Left lung (tissue), 10 donors: ENCODE results near the gene PTPRT. TPM values are rescaled to one million over a fixed set of nuclear protein-coding genes. Genes with fewer than 3 reads are reported as not detected.

Experiments
- ATAC-seq: fragments of 200-7000 bp; cut with Tn5 transposase; one replicate; pipeline ENCODE4 v1.9.1; 2020; ENCODE audit warnings: moderate library complexity
- DNase-seq, 4 donors: peaks; one replicate each; pipeline ENCODE4 v3.0.0-alpha.2; 2013 to 2020
- H3K27ac ChIP-seq, 2 donors: fragments of 200-600 bp; sonication (generic) in 1 of 2; one replicate each; pipeline versions ENCODE4 v1.5.0 to v1.8.0; 2020 to 2021
- H3K27me3 ChIP-seq, 2 donors: fragments of 200-600 bp; sonication (generic) in 1 of 2; one replicate each; pipeline versions ENCODE4 v1.5.0 to v1.8.0; 2020 to 2021
- H3K36me3 ChIP-seq, 2 donors: fragments of 200-600 bp; sonication (generic) in 1 of 2; one replicate each; pipeline versions ENCODE4 v1.5.0 to v1.8.0; 2020 to 2021
- H3K4me1 ChIP-seq, 2 donors: fragments of 200-600 bp; one replicate each; pipeline ENCODE4 v1.8.0; 2021
- H3K4me3 ChIP-seq, 2 donors: fragments of 200-600 bp; sonication (generic) in 1 of 2; one replicate each; pipeline versions ENCODE4 v1.5.0 to v1.8.0; 2020 to 2021; ENCODE audit warnings: mild to moderate bottlenecking in 1 of 2
- H3K9me3 ChIP-seq, 2 donors: fragments of 200-600 bp; sonication (generic) in 1 of 2; one replicate each; pipeline versions ENCODE4 v1.5.0 to v1.8.0; 2020 to 2021
- CTCF ChIP-seq, 2 donors: fragments of 200-600 bp; sonication (generic) in 1 of 2; IDR thresholded peaks; one replicate each; pipeline versions ENCODE4 v1.5.0 to v1.8.0; 2021; ENCODE audit warnings: antibody characterized with exemption in 2 of 2
- intact Hi-C, 2 donors: fragments of 100-400 bp; cut with DNase I; formaldehyde crosslinking; loops; one replicate each; pipeline versions ENCODE4 v1.11.2 to v1.14.2; 2022
- polyA plus RNA-seq, 6 donors: library from polyadenylated mRNA; unstranded; fragments of 120-200 nt; gene quantifications; one replicate each; pipeline ENCODE4 v1.2.1, GENCODE V29; 2013; ENCODE audit not compliant: insufficient read length in 6 of 6
- total RNA-seq, 2 donors: library from RNA; stranded (reverse); fragmentation: NEBNext Ultra II Directional; extraction: Animal tissue kit (Norgen Biotek cat#: 25700); gene quantifications; one replicate each; pipeline ENCODE4 v1.2.1, GENCODE V29; 2021
- donor health status: DM: no; HTN: yes; CAD: no.
- donor health status: DM: no; HTN: no; CAD: no.

PTPRT gene
- total and polyA plus RNA-seq, 8 donors, result 0.15 to 2.9 (median 1.4) TPM

- intact Hi-C loops, result no loop called here
- no peak overlapping the region for H3K4me3 ChIP-seq
- no peak for ATAC-seq
Measured at GRCh38 chr20:42700372-42700771, 489.3 kb downstream of the PTPRT start.

GRCh38 chr20:42697962-42698361, 491.7 kb downstream of the PTPRT start:
- Histone ChIP-seq H3K4me3 (no peak overlapping the region), H3K4me1 (no peaks in the 10 kb centered on the region), H3K27ac (no peak overlapping the region), H3K9me3 (peaks cover 0 to 2% of the 10 kb centered on the region in 2 donors), H3K27me3 (no peaks in the 10 kb centered on the region), H3K36me3 (no peaks in the 10 kb centered on the region)
- DNase-seq (no peak), ATAC-seq (no peak)
- intact Hi-C loops, result no loop called here
- no peak for TF ChIP-seq CTCF (IDR thresholded peaks at IDR 0.05)

More at GRCh38 chr20:42700372-42700771, 489.3 kb downstream of the PTPRT start:
- Histone ChIP-seq H3K4me1 (no peaks in the 10 kb centered on the region), H3K27ac (no peak overlapping the region), H3K36me3 (no peaks in the 10 kb centered on the region), H3K27me3 (no peaks in the 10 kb centered on the region), H3K9me3 (peaks cover 0 to 4% of the 10 kb centered on the region in 2 donors)
- TF ChIP-seq CTCF (IDR thresholded peaks at IDR 0.05), result no peak
- no peak for DNase-seq

- H3K9me3 ChIP-seq, result peaks cover 0 to 11% of the 10 kb centered on the region in 2 donors
- intact Hi-C loops, result no loop called here
Measured at GRCh38 chr20:42690842-42691437, 498.8 kb downstream of the PTPRT start.

GRCh38 chr20:42688576-42688975, 501.1 kb downstream of the PTPRT start:
- Histone ChIP-seq H3K36me3 (no peaks in the 10 kb centered on the region), H3K27me3 (no peaks in the 10 kb centered on the region), H3K9me3 (peaks cover 0 to 11% of the 10 kb centered on the region in 2 donors), H3K4me3 (no peak overlapping the region), H3K4me1 (no peaks in the 10 kb centered on the region), H3K27ac (no peak overlapping the region)
- no peak for TF ChIP-seq CTCF (IDR thresholded peaks at IDR 0.05)
- intact Hi-C loops, result no loop called here
- peak; percentile 51 for ATAC-seq
- peak in 2 of 4 donors; percentile 13 to 45 for DNase-seq

More at GRCh38 chr20:42690842-42691437, 498.8 kb downstream of the PTPRT start:
- no peak for TF ChIP-seq CTCF (IDR thresholded peaks at IDR 0.05)
- no peak overlapping the region for H3K27ac ChIP-seq
- ATAC-seq (no peak), DNase-seq (no peak)
- no peaks in the 10 kb centered on the region for H3K36me3 ChIP-seq
- no peak overlapping the region for H3K4me3 ChIP-seq
- H3K4me1 ChIP-seq, result no peaks in the 10 kb centered on the region
- no peaks in the 10 kb centered on the region for H3K27me3 ChIP-seq

- intact Hi-C loops, result no loop called here
- no peak for TF ChIP-seq CTCF (IDR thresholded peaks at IDR 0.05)
- Histone ChIP-seq H3K36me3 (no peaks in the 10 kb centered on the region), H3K27me3 (no peaks in the 10 kb centered on the region), H3K4me3 (no peak overlapping the region), H3K4me1 (no peaks in the 10 kb centered on the region), H3K9me3 (peaks cover 0 to 6% of the 10 kb centered on the region in 2 donors), H3K27ac (no peak overlapping the region)
- no peak for ATAC-seq
- DNase-seq, result no peak
Measured at GRCh38 chr20:42686057-42686456, 503.6 kb downstream of the PTPRT start.
